PC-3 (cell line): ENCODE data around the gene TNFSF10.

ENCODE experiments used
- EZH2 ChIP-seq: fragments of 300-600 bp; sonication (generic); IDR thresholded peaks from one replicate; pipeline ENCODE4 v1.6.1; 2017; ENCODE audit warnings: antibody characterized with exemption, mild to moderate bottlenecking, low read length; ENCODE audit not compliant: unreplicated experiment
- TF ChIP-seq, protein P1 (sequence below): fragments of 300-600 bp; sonication (generic); conservative IDR thresholded peaks from 2 replicates; pipeline ENCODE4 v1.5.1; 2017; ENCODE audit warnings: antibody characterized with exemption, low read depth, mild to moderate bottlenecking, low read length

DNA sequence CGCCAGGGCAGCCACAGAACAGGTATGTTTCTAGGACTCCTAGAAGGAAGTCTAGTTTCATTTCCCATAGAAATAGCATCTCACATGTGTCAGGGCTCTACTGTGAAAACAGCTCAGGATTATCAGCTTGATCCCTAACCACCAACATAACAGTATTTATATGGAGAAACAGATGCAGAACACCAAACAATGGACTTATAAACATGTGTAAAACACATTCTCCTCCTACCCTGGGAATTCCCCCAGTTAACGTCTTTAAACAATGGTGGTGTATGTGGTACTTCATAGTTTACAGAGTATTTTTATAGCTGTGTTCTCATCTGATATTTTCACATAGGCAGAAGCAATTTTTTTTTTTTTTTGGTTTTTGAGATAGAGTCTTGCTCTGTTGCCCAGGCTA, 9.7 kb downstream of the TNFSF10 start:
- TF ChIP-seq, protein P1, sequence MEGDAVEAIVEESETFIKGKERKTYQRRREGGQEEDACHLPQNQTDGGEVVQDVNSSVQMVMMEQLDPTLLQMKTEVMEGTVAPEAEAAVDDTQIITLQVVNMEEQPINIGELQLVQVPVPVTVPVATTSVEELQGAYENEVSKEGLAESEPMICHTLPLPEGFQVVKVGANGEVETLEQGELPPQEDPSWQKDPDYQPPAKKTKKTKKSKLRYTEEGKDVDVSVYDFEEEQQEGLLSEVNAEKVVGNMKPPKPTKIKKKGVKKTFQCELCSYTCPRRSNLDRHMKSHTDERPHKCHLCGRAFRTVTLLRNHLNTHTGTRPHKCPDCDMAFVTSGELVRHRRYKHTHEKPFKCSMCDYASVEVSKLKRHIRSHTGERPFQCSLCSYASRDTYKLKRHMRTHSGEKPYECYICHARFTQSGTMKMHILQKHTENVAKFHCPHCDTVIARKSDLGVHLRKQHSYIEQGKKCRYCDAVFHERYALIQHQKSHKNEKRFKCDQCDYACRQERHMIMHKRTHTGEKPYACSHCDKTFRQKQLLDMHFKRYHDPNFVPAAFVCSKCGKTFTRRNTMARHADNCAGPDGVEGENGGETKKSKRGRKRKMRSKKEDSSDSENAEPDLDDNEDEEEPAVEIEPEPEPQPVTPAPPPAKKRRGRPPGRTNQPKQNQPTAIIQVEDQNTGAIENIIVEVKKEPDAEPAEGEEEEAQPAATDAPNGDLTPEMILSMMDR, result no peak
- no peak for TF ChIP-seq EZH2
